Thyroid gland (tissue), 4 donors: ENCODE data around the gene RPL7A.

Experiments
- POLR2A ChIP-seq, 2 donors: fragments of 450-650 bp; IDR thresholded peaks; one replicate each; pipeline ENCODE4 v1.6.1; 2017; ENCODE audit warnings: antibody characterized with exemption in 2 of 2, mild to moderate bottlenecking in 2 of 2, moderate library complexity in 1 of 2
- TF ChIP-seq, protein P1 (sequence below), 6 experiments: fragments of 200-600 bp in 3 of 6; fragments of 450-650 bp in 3 of 6; sonication (generic) in 3 of 6; IDR thresholded peaks; one replicate each; pipeline ENCODE4 v1.5.1; 2016 to 2019; ENCODE audit warnings: antibody characterized with exemption in 6 of 6, mild to moderate bottlenecking in 2 of 6, inconsistent platforms in 1 of 6, moderate library complexity in 1 of 6

DNA sequence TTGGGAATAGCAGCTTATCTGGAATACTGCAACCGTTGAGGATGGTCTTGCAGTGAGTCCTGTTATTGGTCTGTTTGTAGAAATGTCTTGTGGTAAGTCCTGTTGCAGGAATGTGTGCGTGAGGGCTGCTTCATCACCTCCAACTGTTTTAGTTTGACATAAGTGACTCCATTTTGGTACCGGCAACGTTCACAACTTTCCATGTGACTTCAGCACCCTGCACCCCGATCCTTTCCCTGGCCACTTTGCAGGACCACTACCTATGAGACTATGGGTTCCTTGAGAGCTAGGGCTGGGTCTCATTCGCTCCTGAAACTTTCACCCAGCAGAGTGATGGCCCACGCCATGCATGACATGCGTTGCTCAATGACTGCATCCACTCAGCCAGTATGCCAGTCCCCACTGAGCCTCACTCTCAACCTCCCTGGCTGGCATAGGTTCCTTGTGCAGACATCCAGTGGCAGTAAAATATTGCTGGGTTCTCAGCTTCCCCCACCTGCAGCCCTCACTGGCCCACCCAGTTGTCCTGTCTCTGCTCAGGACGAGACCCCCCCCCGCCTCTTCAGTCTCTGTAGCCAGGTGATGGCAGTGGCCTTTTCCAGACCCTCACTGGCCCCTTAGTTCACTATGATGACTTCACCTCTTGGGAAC lies 20.1 kb upstream of the RPL7A start:
- TF ChIP-seq, protein P1, sequence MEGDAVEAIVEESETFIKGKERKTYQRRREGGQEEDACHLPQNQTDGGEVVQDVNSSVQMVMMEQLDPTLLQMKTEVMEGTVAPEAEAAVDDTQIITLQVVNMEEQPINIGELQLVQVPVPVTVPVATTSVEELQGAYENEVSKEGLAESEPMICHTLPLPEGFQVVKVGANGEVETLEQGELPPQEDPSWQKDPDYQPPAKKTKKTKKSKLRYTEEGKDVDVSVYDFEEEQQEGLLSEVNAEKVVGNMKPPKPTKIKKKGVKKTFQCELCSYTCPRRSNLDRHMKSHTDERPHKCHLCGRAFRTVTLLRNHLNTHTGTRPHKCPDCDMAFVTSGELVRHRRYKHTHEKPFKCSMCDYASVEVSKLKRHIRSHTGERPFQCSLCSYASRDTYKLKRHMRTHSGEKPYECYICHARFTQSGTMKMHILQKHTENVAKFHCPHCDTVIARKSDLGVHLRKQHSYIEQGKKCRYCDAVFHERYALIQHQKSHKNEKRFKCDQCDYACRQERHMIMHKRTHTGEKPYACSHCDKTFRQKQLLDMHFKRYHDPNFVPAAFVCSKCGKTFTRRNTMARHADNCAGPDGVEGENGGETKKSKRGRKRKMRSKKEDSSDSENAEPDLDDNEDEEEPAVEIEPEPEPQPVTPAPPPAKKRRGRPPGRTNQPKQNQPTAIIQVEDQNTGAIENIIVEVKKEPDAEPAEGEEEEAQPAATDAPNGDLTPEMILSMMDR (IDR thresholded peaks at IDR 0.05), result no peak
- TF ChIP-seq POLR2A (IDR thresholded peaks at IDR 0.05), result no peak
